Activated T-cell treated with anti-CD3 and anti-CD28 coated beads, Interleukin-2, amount 50 U/mL, for 48 hours (primary cell): ENCODE measurements around the gene METTL4.

Source experiments
- DNase-seq, 2 experiments: peaks; one replicate each; pipeline ENCODE4 v3.0.0-alpha.2; 2020

Gene METTL4

GRCh38 chr18:2571200-2572170, at the start of gene METTL4, which contains the start of gene NDC80:
Gene METTL4 (minus strand): TSS chr18:2571505. CDS start chr18:2567216, 4,289 bp downstream.
Gene NDC80 (plus strand): TSS chr18:2571557. CDS start chr18:2572986, 1,429 bp downstream.
- DNase-seq: peak; percentile 91

GRCh38 chr18:2618009-2618408, 46.7 kb upstream of the METTL4 start:
- DNase-seq: no peak

GRCh38 chr18:2617401-2617998, 46.2 kb upstream of the METTL4 start:
- DNase-seq: no peak

- DNase-seq: no peak
Observed at GRCh38 chr18:2612996-2613395, 41.7 kb upstream of the METTL4 start.

- DNase-seq: no peak
Observed at GRCh38 chr18:2610549-2610948, 39.2 kb upstream of the METTL4 start.

- DNase-seq: no peak
Observed at GRCh38 chr18:2609604-2610003, 38.3 kb upstream of the METTL4 start.

GRCh38 chr18:2606335-2606734, 35.0 kb upstream of the METTL4 start:
- no peak for DNase-seq

- no peak for DNase-seq
Observed at GRCh38 chr18:2602844-2603243, 31.5 kb upstream of the METTL4 start.

- no peak for DNase-seq
Observed at GRCh38 chr18:2597639-2598038, 26.3 kb upstream of the METTL4 start.

GRCh38 chr18:2590303-2590702, 19.0 kb upstream of the METTL4 start:
- DNase-seq: no peak

GRCh38 chr18:2589345-2590068, 18.2 kb upstream of the METTL4 start:
- no peak for DNase-seq

- DNase-seq: no peak
Observed at GRCh38 chr18:2588666-2589344, 17.5 kb upstream of the METTL4 start.

GRCh38 chr18:2587788-2588187, 16.5 kb upstream of the METTL4 start:
- no peak for DNase-seq

GRCh38 chr18:2573408-2573807, 2.1 kb upstream of the METTL4 start:
- no peak for DNase-seq

- no peak for DNase-seq
Observed at GRCh38 chr18:2572892-2573291, 1.6 kb upstream of the METTL4 start.

- no peak for DNase-seq
Observed at GRCh38 chr18:2572171-2572569, 865 bp upstream of the METTL4 start.

GRCh38 chr18:2570772-2571199, 519 bp downstream of the METTL4 start:
- peak in 1 of 2 experiments; percentile 78 for DNase-seq

- no peak for DNase-seq
Observed at GRCh38 chr18:2569338-2570207, 1.7 kb downstream of the METTL4 start.

GRCh38 chr18:2568605-2569004, 2.7 kb downstream of the METTL4 start:
- DNase-seq: no peak

- no peak for DNase-seq
Observed at GRCh38 chr18:2568129-2568528, 3.2 kb downstream of the METTL4 start.

GRCh38 chr18:2564373-2564772, 6.9 kb downstream of the METTL4 start:
- DNase-seq: no peak

- DNase-seq: no peak
Observed at GRCh38 chr18:2559249-2559648, 12.1 kb downstream of the METTL4 start.
